ENCODE measurements around the gene FRMPD4.
"Not testable (repeated sequence)": the region's sequence is repeated elsewhere in the genome, so short reads cannot be mapped to it uniquely, and the experiment has no call there.

FRMPD4 gene

GRCh38 chrX:12138361-12139313, at the start of gene FRMPD4:
Gene FRMPD4 (plus strand): TSS chrX:12138473. CDS start chrX:12138972, 499 bp downstream.
- no peak for DNase-seq (ENCODE audit: low read depth)

GRCh38 chrX:12089740-12090139, 48.5 kb upstream of the FRMPD4 start:
- no peak for DNase-seq (ENCODE audit: low read depth)

- DNase-seq (ENCODE audit: low read depth) = no peak
These were observed 25.0 kb upstream of the FRMPD4 start for GRCh38 chrX:12113321-12113720.

- DNase-seq (ENCODE audit: low read depth) = no peak
These were observed 22.9 kb upstream of the FRMPD4 start for GRCh38 chrX:12115377-12115776.

GRCh38 chrX:12118134-12118533, 20.1 kb upstream of the FRMPD4 start:
- DNase-seq (ENCODE audit: low read depth) = no peak

GRCh38 chrX:12128017-12128416, 10.3 kb upstream of the FRMPD4 start:
- no peak for DNase-seq (ENCODE audit: low read depth)

- no peak for DNase-seq (ENCODE audit: low read depth)
These were observed 317 bp upstream of the FRMPD4 start for GRCh38 chrX:12137951-12138360.

- DNase-seq (ENCODE audit: low read depth) = no peak
These were observed 1.8 kb downstream of the FRMPD4 start for GRCh38 chrX:12139934-12140611.

- DNase-seq (ENCODE audit: low read depth) = no peak
These were observed 3.2 kb downstream of the FRMPD4 start for GRCh38 chrX:12141511-12141910.

- DNase-seq (ENCODE audit: low read depth) = no peak
These were observed 4.4 kb downstream of the FRMPD4 start for GRCh38 chrX:12142661-12143060.

GRCh38 chrX:12145402-12145801, 7.1 kb downstream of the FRMPD4 start:
- no peak for DNase-seq (ENCODE audit: low read depth)

GRCh38 chrX:12149670-12150407, 11.6 kb downstream of the FRMPD4 start:
- DNase-seq (ENCODE audit: low read depth) = no peak

- no peak for DNase-seq (ENCODE audit: low read depth)
These were observed 15.0 kb downstream of the FRMPD4 start for GRCh38 chrX:12153317-12153716.

GRCh38 chrX:12153741-12154140, 15.5 kb downstream of the FRMPD4 start:
- no peak for DNase-seq (ENCODE audit: low read depth)

- no peak for DNase-seq (ENCODE audit: low read depth)
These were observed 21.5 kb downstream of the FRMPD4 start for GRCh38 chrX:12159799-12160198.

GRCh38 chrX:12162420-12162819, 24.1 kb downstream of the FRMPD4 start:
- DNase-seq (ENCODE audit: low read depth) = no peak

- not testable (repeated sequence) for DNase-seq (ENCODE audit: low read depth)
These were observed 25.9 kb downstream of the FRMPD4 start for GRCh38 chrX:12164180-12164579.

- DNase-seq (ENCODE audit: low read depth) = no peak
These were observed 32.5 kb downstream of the FRMPD4 start for GRCh38 chrX:12170755-12171154.

- no peak for DNase-seq (ENCODE audit: low read depth)
These were observed 36.1 kb downstream of the FRMPD4 start for GRCh38 chrX:12174358-12174757.

GRCh38 chrX:12197030-12197429, 58.8 kb downstream of the FRMPD4 start:
- no peak for DNase-seq (ENCODE audit: low read depth)

GRCh38 chrX:12206413-12206812, 68.1 kb downstream of the FRMPD4 start:
- DNase-seq (ENCODE audit: low read depth) = no peak

GRCh38 chrX:12210196-12210815, 72.0 kb downstream of the FRMPD4 start:
- DNase-seq (ENCODE audit: low read depth) = no peak
